Esophagus muscularis mucosa (tissue), 4 donors: Measurements from ENCODE around the gene PEDS1. TPM values are rescaled to one million over a fixed set of nuclear protein-coding genes. Genes with fewer than 3 reads are reported as not detected.
"Not testable (repeated sequence)": the region's sequence is repeated elsewhere in the genome, so short reads cannot be mapped to it uniquely, and the experiment has no call there.

Experiments
- DNase-seq: peaks from one replicate; pipeline ENCODE4 v3.0.0-alpha.2; 2017; ENCODE audit errors: extremely low spot score
- H3K27ac ChIP-seq, 4 donors: fragments of 200-600 bp; sonication (generic); replicated peaks in 1 of 4; 1 replicate in 3 of 4; 2 replicates in 1 of 4; pipeline ENCODE4 v1.5.1; 2016 to 2019; ENCODE audit warnings: mild to moderate bottlenecking in 1 of 4
- H3K27me3 ChIP-seq, 4 donors: fragments of 200-600 bp; sonication (generic); one replicate each; pipeline versions ENCODE4 v1.5.1 to v1.6.0; 2016 to 2019
- H3K36me3 ChIP-seq, 4 donors: fragments of 200-600 bp; sonication (generic); one replicate each; pipeline ENCODE4 v1.5.1; 2016 to 2019
- H3K4me1 ChIP-seq, 4 donors: fragments of 200-600 bp; sonication (generic); one replicate each; pipeline ENCODE4 v1.5.1; 2016 to 2019
- H3K4me3 ChIP-seq, 4 donors: fragments of 200-600 bp; sonication (generic); 1 replicate in 2 of 4; 2 replicates in 2 of 4; pipeline ENCODE4 v1.5.1; 2016 to 2019; ENCODE audit warnings: mild to moderate bottlenecking in 4 of 4, moderate library complexity in 1 of 4
- H3K9me3 ChIP-seq, 4 donors: fragments of 200-600 bp; sonication (generic); 1 replicate in 3 of 4; 2 replicates in 1 of 4; pipeline ENCODE4 v1.5.1; 2016 to 2019
- EP300 ChIP-seq: sonication (generic); formaldehyde crosslinking; IDR thresholded peaks from one replicate; pipeline ENCODE4 v1.6.1; 2017; ENCODE audit warnings: antibody characterized with exemption
- POLR2A ChIP-seq: fragments of 450-650 bp; IDR thresholded peaks from one replicate; pipeline ENCODE4 v1.6.1; 2017; ENCODE audit warnings: antibody characterized with exemption, moderate library complexity, mild to moderate bottlenecking, low read depth
- POLR2AphosphoS5 ChIP-seq, 2 donors: sonication (generic); formaldehyde crosslinking; IDR thresholded peaks; one replicate each; pipeline ENCODE4 v1.6.1; 2017; ENCODE audit warnings: antibody characterized with exemption in 2 of 2
- WGBS: methylation state at CpG from one replicate; pipeline ENCODE4 v1.1.5; 2018; 5-methylcytosine and 5-hydroxymethylcytosine counted together
- intact Hi-C: fragments of 100-400 bp; cut with DNase I; formaldehyde crosslinking; loops from one replicate; pipeline ENCODE4 v1.15.1; 2023
- total RNA-seq, 4 donors: library from RNA; depleted of rRNA; stranded (reverse); fragments of >200 nt; gene quantifications; one replicate each; pipeline versions ENCODE4 v1.1.0 to v1.2.1, GENCODE V29; 2016
- TF ChIP-seq, protein P1 (sequence below), 3 experiments: fragments of 200-600 bp in 2 of 3; fragments of 450-650 bp in 1 of 3; sonication (generic) in 2 of 3; IDR thresholded peaks; one replicate each; pipeline ENCODE4 v1.5.1; 2017 to 2019; ENCODE audit warnings: antibody characterized with exemption in 3 of 3, mild to moderate bottlenecking in 2 of 3, moderate library complexity in 1 of 3

Gene PEDS1
- total RNA-seq, 4 donors from 2014 or later = 22.2 to 50.3 (median 30.7) TPM

DNA sequence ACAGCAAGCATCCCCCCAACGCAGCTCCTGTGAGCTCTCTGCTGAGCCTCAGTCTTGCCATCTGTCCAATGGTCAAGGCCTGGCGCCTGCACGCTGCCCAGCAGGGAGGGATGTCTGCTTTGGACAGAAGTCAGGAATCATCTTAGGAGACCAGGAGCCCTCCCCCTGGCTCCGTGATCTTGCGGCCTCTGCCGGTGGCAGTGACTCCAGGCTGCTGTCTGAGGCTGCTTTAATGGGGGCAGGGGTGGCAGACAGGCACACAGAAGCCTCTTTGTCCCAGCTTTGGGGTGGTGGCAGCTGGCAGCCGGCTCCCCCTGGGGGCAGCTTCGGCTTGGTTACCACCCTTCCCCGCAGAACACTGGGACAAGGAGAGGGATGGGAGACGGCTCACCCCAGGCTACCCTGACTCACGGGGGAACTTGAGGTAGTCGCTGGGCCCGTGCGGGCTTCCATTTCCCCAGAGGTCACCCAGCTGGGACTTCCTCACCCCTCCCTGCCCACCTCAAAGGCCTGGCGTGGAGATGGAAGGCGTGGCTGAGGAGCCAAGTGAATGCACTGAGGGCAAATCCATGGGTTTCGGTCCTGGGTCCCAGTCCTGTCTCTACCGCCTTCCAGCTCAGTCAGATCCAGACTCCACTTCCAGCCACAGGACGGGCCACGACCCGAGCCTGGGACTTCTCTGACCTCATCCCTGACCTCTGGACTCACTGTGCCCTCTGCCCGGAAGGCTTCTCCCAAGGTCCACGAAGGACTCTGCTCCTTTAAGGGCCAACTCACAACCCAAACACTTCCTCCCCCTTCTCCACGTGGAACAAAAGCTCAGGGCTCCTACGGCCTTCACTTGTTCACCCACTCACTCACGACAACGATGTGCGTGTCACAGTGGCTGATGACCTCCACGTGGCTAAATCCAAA is 14.8 kb downstream of the PEDS1 start:
- WGBS = 80% methylated on average over 21 of the region's 29 CpGs
- intact Hi-C loops = no loop called here
- no peaks in the 10 kb centered on the region for H3K9me3 ChIP-seq
- peak overlapping the region; percentile 47 to 71 (median 64) for H3K27ac ChIP-seq
- peaks cover 12 to 60% (median 43%) of the 10 kb centered on the region in 4 donors for H3K36me3 ChIP-seq
- peaks cover 59 to 72% (median 66%) of the 10 kb centered on the region in 4 donors for H3K4me1 ChIP-seq
- no peak for TF ChIP-seq POLR2AphosphoS5 (IDR thresholded peaks at IDR 0.05)
- no peak for TF ChIP-seq EP300
- no peak for TF ChIP-seq POLR2A
- TF ChIP-seq, protein P1, sequence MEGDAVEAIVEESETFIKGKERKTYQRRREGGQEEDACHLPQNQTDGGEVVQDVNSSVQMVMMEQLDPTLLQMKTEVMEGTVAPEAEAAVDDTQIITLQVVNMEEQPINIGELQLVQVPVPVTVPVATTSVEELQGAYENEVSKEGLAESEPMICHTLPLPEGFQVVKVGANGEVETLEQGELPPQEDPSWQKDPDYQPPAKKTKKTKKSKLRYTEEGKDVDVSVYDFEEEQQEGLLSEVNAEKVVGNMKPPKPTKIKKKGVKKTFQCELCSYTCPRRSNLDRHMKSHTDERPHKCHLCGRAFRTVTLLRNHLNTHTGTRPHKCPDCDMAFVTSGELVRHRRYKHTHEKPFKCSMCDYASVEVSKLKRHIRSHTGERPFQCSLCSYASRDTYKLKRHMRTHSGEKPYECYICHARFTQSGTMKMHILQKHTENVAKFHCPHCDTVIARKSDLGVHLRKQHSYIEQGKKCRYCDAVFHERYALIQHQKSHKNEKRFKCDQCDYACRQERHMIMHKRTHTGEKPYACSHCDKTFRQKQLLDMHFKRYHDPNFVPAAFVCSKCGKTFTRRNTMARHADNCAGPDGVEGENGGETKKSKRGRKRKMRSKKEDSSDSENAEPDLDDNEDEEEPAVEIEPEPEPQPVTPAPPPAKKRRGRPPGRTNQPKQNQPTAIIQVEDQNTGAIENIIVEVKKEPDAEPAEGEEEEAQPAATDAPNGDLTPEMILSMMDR (IDR thresholded peaks at IDR 0.05) = no peak
- H3K4me3 ChIP-seq = peak overlapping the region in 1 of 4 donors; percentile 9
- no peak for DNase-seq
- no peaks in the 10 kb centered on the region for H3K27me3 ChIP-seq

DNA sequence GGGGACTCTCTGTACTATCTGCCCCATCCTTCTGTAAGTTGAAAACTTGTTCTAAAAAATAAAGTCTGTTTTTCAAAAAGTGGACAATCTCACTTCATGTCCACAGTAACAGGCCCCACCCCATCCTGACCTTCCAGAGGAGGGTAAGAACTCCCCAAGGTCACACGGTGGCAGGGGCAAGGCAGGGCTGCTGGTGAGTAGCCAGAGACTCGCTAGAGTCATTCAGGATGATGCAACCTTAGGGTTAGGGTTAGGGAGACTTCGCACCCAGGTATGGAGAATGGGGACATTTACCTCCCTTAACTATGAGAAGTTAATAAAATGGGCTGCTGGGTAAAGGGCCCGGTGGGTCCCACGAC is 15.4 kb downstream of the PEDS1 start:
- no peak for TF ChIP-seq POLR2AphosphoS5 (IDR thresholded peaks at IDR 0.05)
- TF ChIP-seq, protein P1 (IDR thresholded peaks at IDR 0.05) = no peak
- no peak for TF ChIP-seq EP300
- no peak for TF ChIP-seq POLR2A
- Histone ChIP-seq H3K27me3 (no peaks in the 10 kb centered on the region), H3K4me3 (no peak overlapping the region), H3K27ac (peak overlapping the region; percentile 47 to 71 (median 64)), H3K36me3 (peaks cover 10 to 56% (median 41%) of the 10 kb centered on the region in 4 donors), H3K9me3 (no peaks in the 10 kb centered on the region), H3K4me1 (peaks cover 61 to 73% (median 68%) of the 10 kb centered on the region in 4 donors)
- intact Hi-C loops = no loop called here
- WGBS = 97% methylated on average over 5 of the region's 5 CpGs
- DNase-seq = no peak

DNA sequence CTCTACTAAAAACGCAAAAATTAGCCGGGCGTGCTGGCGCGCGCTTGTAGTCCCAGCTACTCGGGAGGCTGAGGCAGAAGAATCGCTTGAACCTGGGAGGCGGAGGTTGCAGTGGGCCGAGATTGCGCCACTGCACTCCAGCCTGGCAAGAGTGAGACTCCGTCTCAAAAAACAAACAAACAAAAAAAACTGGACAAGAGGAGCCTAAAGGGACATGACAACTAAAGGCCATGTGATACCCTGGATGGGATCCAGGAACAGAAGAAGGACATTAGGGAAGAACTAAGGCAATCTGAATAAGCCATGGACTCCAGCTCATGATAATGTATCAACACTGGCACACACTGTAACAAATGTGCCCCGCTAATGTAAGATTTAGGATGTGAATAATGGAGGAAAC is 15.8 kb downstream of the PEDS1 start:
- H3K4me1 ChIP-seq = peaks cover 61 to 73% (median 67%) of the 10 kb centered on the region in 4 donors
- H3K27ac ChIP-seq = peak overlapping the region; percentile 47 to 71 (median 64)
- intact Hi-C loops, H3K9me3 ChIP-seq, DNase-seq, H3K4me3 ChIP-seq, H3K27me3 ChIP-seq: not testable (repeated sequence)
- TF ChIP-seq POLR2AphosphoS5 (IDR thresholded peaks at IDR 0.05) = peak in 1 of 2 donors; percentile 22
- WGBS = 95% methylated on average over 13 of the region's 13 CpGs
- H3K36me3 ChIP-seq = peaks cover 6 to 52% (median 37%) of the 10 kb centered on the region in 4 donors

DNA sequence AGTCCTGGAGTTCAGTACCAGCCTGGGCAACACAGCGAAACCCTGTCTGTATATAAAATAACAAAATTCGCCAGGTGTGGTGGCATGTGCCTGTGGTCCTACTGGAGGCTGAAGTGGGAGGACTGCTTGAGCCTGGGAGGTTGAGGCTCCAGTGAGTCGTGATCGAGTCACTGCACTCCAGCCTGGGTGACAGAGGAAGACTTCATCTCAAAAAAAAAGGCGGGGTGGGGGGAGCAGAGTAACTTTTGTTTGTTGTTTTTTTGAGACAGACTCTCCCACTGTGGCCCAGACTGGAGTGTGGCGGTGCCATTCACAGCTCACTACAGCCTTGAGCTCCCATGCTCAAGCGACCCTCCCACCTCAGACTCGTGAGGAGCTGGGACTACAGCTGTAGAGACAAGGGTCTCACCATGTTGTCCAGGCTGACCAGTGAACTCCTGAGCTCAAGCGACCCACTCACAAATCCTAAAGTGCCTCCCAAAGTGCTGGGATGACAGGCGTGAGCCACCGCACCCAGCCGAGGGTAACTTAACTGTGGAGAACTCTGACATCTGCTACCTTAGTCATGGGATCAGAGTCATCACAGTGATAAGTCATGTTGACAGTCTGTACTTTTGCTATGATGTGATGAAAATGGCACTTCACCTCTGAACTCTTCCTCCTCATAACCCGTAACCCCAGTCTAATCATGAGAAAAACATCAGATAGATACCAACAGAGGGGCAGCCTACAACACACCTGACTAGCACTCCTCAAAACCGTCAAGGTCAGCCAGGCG is 16.5 kb downstream of the PEDS1 start:
- H3K27ac ChIP-seq = peak overlapping the region; percentile 47 to 71 (median 64)

DNA sequence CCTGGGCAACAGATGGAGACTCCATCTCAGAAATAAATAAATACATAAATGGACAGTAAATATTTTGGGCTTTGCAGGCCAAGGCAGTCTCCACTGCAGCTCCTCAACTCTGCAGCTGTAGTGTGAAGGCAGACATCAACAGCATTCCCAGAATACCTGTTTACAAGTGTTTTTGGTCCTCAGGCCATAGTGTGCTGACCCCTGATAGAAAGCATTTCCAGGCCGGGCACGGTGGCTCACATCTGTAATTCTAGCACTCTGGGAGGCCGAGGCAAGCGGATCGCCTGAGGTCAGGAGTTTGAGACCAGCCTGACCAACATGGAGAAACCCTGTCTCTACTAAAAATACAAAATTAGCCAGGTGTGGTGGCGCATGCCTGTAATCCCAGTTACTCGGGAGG is 18.4 kb downstream of the PEDS1 start:
- Histone ChIP-seq H3K4me1 (peaks cover 54 to 75% (median 64%) of the 10 kb centered on the region in 4 donors), H3K27ac (peak overlapping the region in 1 of 4 donors; percentile 82), H3K36me3 (peaks cover 0 to 38% (median 16%) of the 10 kb centered on the region in 4 donors)
- H3K27me3 ChIP-seq, DNase-seq, H3K4me3 ChIP-seq, H3K9me3 ChIP-seq, intact Hi-C loops: not testable (repeated sequence)
- 100% methylated on average over 3 of the region's 7 CpGs for WGBS

More for the DNA sequence above, 16.5 kb downstream of the PEDS1 start:
- peaks cover 0 to 45% (median 32%) of the 10 kb centered on the region in 4 donors for H3K36me3 ChIP-seq
- intact Hi-C loops = no loop called here
- no peak for DNase-seq
- TF ChIP-seq POLR2A = no peak
- TF ChIP-seq, protein P1 (IDR thresholded peaks at IDR 0.05) = no peak
- no peak for TF ChIP-seq EP300
- no peak for TF ChIP-seq POLR2AphosphoS5 (IDR thresholded peaks at IDR 0.05)
- H3K4me1 ChIP-seq = peaks cover 54 to 73% (median 62%) of the 10 kb centered on the region in 4 donors
- H3K27me3 ChIP-seq = no peaks in the 10 kb centered on the region
- no peaks in the 10 kb centered on the region for H3K9me3 ChIP-seq
- 89% methylated on average over 12 of the region's 15 CpGs for WGBS
- no peak overlapping the region for H3K4me3 ChIP-seq
